Uterus (tissue), 4 donors: ENCODE measurements around the gene COL23A1. TPM values are rescaled to one million over a fixed set of nuclear protein-coding genes. Genes with fewer than 3 reads are reported as not detected.

Experiments used
- DNase-seq, 2 donors: peaks; one replicate each; pipeline ENCODE4 v3.0.0-alpha.2; 2019 to 2020
- H3K27ac ChIP-seq, 2 donors: fragments of 200-600 bp; sonication (generic); 1 replicate in 1 of 2; 2 replicates in 1 of 2; pipeline ENCODE4 v1.5.1; 2016 to 2018
- H3K27me3 ChIP-seq, 2 donors: fragments of 200-600 bp; sonication (generic); one replicate each; pipeline ENCODE4 v1.5.1; 2018 to 2019; ENCODE audit warnings: control low read depth in 1 of 2
- H3K36me3 ChIP-seq, 2 donors: fragments of 200-600 bp; sonication (generic); one replicate each; pipeline ENCODE4 v1.5.1; 2019; ENCODE audit warnings: control low read depth in 1 of 2
- H3K4me1 ChIP-seq, 2 donors: fragments of 200-600 bp; sonication (generic); one replicate each; pipeline ENCODE4 v1.5.1; 2018 to 2019; ENCODE audit warnings: control low read depth in 1 of 2
- H3K4me3 ChIP-seq, 2 donors: fragments of 200-600 bp; sonication (generic); 1 replicate in 1 of 2; 2 replicates in 1 of 2; pipeline ENCODE4 v1.5.1; 2018 to 2019; ENCODE audit warnings: mild to moderate bottlenecking in 1 of 2
- H3K9me3 ChIP-seq, 2 donors: fragments of 200-600 bp; sonication (generic); one replicate each; pipeline ENCODE4 v1.5.1; 2019; ENCODE audit warnings: control low read depth in 1 of 2
- POLR2A ChIP-seq, 2 donors: fragments of 450-650 bp; IDR thresholded peaks; one replicate each; pipeline ENCODE4 v1.6.1; 2016; ENCODE audit warnings: antibody characterized with exemption in 2 of 2, mild to moderate bottlenecking in 1 of 2, moderate library complexity in 1 of 2
- intact Hi-C: fragments of 100-400 bp; cut with DNase I; formaldehyde crosslinking; loops from one replicate; pipeline ENCODE4 v1.15.1; 2023; ENCODE audit warnings: low total_unique reads
- total RNA-seq, 4 donors: library from RNA; depleted of rRNA in 3 of 4; stranded (reverse); fragments of >200 nt in 3 of 4; gene quantifications; one replicate each; pipeline versions ENCODE4 v1.1.0 to v1.2.4, GENCODE V29; 2014 to 2023
- TF ChIP-seq, protein P1 (sequence below), 4 experiments: fragments of 200-600 bp in 2 of 4; fragments of 450-650 bp in 2 of 4; sonication (generic) in 2 of 4; IDR thresholded peaks; one replicate each; pipeline ENCODE4 v1.5.1; 2016 to 2019; ENCODE audit warnings: antibody characterized with exemption in 4 of 4, mild to moderate bottlenecking in 2 of 4, moderate library complexity in 1 of 4
- donor health status: DM: yes; HTN: yes; CAD: no.

The COL23A1 gene
- total RNA-seq, 4 donors from 2014 or later: 0.85 to 7.6 (median 2.0) TPM; not detected in 1

DNA sequence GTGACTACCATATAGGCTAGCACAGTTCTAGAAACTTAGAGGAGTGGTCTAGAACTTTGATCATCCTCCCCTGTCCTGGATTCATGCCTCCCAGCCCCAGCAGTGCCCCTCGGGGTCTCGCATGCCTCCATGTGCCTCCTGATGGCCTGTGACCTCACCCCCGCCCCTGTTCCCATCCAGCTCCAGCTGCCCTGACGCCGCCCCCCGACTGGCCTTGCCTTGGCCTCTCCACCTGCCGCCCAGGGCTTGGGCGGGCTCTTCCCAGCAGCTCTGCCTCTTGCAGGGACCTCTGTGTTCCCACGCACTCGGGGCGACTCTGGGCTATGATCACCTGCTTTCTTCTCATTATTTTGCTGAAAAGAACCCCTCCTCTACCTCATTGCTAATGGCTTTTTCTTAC lies 242.2 kb downstream of the COL23A1 start:
- Histone ChIP-seq H3K4me3 (no peak overlapping the region), H3K27ac (no peak overlapping the region), H3K36me3 (no peaks in the 10 kb centered on the region), H3K27me3 (no peaks in the 10 kb centered on the region), H3K4me1 (no peaks in the 10 kb centered on the region), H3K9me3 (no peaks in the 10 kb centered on the region)
- TF ChIP-seq, protein P1, sequence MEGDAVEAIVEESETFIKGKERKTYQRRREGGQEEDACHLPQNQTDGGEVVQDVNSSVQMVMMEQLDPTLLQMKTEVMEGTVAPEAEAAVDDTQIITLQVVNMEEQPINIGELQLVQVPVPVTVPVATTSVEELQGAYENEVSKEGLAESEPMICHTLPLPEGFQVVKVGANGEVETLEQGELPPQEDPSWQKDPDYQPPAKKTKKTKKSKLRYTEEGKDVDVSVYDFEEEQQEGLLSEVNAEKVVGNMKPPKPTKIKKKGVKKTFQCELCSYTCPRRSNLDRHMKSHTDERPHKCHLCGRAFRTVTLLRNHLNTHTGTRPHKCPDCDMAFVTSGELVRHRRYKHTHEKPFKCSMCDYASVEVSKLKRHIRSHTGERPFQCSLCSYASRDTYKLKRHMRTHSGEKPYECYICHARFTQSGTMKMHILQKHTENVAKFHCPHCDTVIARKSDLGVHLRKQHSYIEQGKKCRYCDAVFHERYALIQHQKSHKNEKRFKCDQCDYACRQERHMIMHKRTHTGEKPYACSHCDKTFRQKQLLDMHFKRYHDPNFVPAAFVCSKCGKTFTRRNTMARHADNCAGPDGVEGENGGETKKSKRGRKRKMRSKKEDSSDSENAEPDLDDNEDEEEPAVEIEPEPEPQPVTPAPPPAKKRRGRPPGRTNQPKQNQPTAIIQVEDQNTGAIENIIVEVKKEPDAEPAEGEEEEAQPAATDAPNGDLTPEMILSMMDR (IDR thresholded peaks at IDR 0.05): no peak
- TF ChIP-seq POLR2A (IDR thresholded peaks at IDR 0.05): no peak
- intact Hi-C loops: no loop called here
- DNase-seq: no peak

DNA sequence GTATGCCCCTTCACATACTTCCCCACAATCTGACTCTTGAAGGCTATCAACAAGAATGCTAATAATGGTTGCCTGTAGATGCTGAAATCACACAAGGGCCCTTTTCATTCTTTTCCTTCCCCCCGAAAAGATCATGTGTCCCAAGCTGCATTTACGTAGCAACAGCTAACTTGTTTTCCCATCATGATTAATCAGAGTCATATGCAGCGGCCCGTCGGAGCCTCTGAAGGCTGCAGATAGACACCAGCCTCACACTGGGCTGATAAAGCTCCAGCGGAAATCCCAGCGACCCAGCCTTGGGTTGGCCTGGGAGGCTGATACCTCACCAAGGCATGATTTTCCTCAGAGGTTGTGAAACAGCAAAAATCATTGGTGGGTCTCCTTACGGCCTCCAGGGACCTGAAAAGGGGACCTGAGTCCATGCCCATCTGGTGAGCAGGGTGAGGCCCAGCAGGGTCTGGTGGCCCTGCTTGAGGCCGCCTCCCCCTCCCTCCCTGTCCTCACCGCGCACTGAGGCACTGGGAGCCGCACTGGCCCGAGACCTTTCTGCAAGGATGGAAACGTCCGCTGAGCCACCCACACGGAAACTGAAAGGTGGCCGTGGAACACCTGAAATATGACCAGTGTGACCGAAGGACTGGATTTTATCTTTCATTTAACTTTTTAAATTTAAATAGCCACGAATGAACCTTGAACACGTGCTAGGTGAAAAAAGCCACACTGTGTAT lies 243.4 kb downstream of the COL23A1 start:
- no peak for DNase-seq
- Histone ChIP-seq H3K4me1 (no peaks in the 10 kb centered on the region), H3K4me3 (no peak overlapping the region), H3K27ac (no peak overlapping the region), H3K36me3 (no peaks in the 10 kb centered on the region), H3K27me3 (no peaks in the 10 kb centered on the region), H3K9me3 (no peaks in the 10 kb centered on the region)
- no peak for TF ChIP-seq POLR2A (IDR thresholded peaks at IDR 0.05)
- TF ChIP-seq, protein P1 (IDR thresholded peaks at IDR 0.05): no peak
- intact Hi-C loops: no loop called here

DNA sequence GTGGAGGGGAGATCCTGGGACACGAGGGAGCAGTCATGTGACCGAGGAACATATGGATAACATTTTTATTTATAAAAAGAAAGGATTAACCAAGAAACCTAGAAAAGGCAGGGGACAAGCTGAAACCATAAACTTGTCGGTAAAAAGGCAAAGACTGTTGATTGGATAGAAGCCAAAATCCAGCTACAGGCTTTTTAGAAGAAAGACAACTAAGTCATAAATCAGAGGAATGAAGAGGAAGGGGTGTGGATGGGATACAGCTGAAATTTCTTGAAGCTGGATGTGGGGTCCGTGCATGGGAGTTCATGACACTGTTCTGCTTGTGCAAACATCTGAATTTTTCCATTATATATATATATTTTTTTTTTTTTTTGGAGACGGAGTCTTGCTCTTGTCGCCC lies 246.9 kb downstream of the COL23A1 start:
- TF ChIP-seq, protein P1 (IDR thresholded peaks at IDR 0.05): no peak
- TF ChIP-seq POLR2A (IDR thresholded peaks at IDR 0.05): no peak
- Histone ChIP-seq H3K4me1 (no peaks in the 10 kb centered on the region), H3K4me3 (no peak overlapping the region), H3K9me3 (no peaks in the 10 kb centered on the region), H3K27ac (no peak overlapping the region), H3K27me3 (no peaks in the 10 kb centered on the region), H3K36me3 (no peaks in the 10 kb centered on the region)
- intact Hi-C loops: no loop called here
- no peak for DNase-seq

DNA sequence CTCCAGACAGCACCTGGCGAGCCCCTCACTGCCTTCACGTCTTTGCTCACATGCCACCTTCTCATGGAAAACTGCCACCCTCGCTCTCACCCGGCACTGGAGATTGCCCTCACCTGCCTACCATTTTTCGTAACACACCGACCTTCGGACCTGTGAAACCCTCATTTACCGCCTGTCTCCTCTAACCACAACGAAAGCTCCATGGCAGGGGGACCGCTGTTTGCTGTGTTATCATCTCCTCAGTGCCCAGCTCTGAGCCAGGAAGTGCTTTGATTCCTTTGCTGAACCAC lies 248.4 kb downstream of the COL23A1 start:
- intact Hi-C loops: no loop called here
- no peak for DNase-seq
- Histone ChIP-seq H3K4me1 (no peaks in the 10 kb centered on the region), H3K9me3 (no peaks in the 10 kb centered on the region), H3K27me3 (no peaks in the 10 kb centered on the region), H3K36me3 (no peaks in the 10 kb centered on the region), H3K27ac (no peak overlapping the region), H3K4me3 (no peak overlapping the region)
- no peak for TF ChIP-seq POLR2A (IDR thresholded peaks at IDR 0.05)
- TF ChIP-seq, protein P1 (IDR thresholded peaks at IDR 0.05): no peak

DNA sequence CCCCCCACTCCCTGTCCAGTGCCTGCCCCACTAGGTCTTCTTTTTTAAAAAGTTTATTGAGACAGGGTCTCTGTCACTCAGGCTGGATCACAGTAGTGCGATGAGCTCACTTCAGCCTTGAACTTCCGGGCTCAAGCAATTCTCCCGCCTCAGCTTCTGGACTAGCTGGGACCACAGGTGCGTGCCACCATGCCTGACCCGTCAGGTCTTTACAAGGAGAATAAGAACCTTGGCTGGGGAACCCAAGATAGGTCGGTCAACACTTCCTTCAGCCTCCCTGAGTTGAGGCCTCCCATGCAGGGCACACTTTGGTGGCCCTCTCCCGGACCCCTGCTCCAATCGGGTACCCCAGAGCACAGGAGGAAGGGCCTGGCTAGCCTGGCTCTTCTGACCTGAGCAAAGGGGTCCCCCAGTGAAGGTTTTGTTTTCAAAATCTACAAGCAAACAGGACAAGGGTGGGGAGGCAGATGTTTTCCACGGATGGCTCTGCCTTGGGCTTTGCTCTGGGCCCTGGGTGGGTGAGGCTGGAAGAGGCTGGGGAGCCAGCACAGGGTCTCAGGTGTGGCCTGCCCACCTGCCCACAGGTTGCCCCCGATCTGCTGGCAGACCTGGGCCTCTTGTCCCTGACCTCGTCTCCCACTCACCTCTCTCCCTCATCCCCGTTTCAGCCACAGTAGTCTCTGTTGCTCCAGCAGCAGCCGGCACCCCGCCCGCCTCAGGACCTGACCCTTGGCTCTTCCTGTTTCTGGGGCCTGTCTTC lies 248.9 kb downstream of the COL23A1 start:
- DNase-seq: no peak
- intact Hi-C loops: no loop called here

More for the DNA sequence above, 248.9 kb downstream of the COL23A1 start:
- Histone ChIP-seq H3K27me3 (no peaks in the 10 kb centered on the region), H3K4me1 (no peaks in the 10 kb centered on the region), H3K4me3 (no peak overlapping the region), H3K36me3 (no peaks in the 10 kb centered on the region), H3K9me3 (no peaks in the 10 kb centered on the region), H3K27ac (no peak overlapping the region)
- TF ChIP-seq, protein P1 (IDR thresholded peaks at IDR 0.05): no peak
- TF ChIP-seq POLR2A (IDR thresholded peaks at IDR 0.05): no peak
